ENCODE data around the gene LRRC23.

LRRC23 gene

DNA sequence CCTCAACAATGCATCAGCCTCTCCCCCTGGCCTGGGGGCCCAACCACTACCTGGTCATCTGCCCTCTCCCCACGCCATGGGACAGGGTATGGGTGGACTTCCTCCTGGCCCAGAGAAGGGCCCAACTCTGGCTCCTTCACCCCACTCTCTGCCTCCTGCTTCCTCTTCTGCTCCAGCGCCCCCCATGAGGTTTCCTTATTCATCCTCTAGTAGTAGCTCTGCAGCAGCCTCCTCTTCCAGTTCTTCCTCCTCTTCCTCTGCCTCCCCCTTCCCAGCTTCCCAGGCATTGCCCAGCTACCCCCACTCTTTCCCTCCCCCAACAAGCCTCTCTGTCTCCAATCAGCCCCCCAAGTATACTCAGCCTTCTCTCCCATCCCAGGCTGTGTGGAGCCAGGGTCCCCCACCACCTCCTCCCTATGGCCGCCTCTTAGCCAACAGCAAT is 31.6 kb downstream of the LRRC23 start:
- no peaks in the 10 kb centered on the region for H4K20me1 ChIP-seq (ENCODE audit: insufficient read depth)
- H3K4me3 ChIP-seq (IDR thresholded peaks at IDR 0.05; ENCODE audit: insufficient read depth, low read depth, low read length) = no peak overlapping the region
- no peak overlapping the region for H3K4me2 ChIP-seq
- H3K9ac ChIP-seq = no peak overlapping the region
- H3K27ac ChIP-seq = no peak overlapping the region
- peaks cover 6% of the 10 kb centered on the region for H3K4me1 ChIP-seq (ENCODE audit: low read depth, poor library complexity, severe bottlenecking)
- TF ChIP-seq, protein P1, sequence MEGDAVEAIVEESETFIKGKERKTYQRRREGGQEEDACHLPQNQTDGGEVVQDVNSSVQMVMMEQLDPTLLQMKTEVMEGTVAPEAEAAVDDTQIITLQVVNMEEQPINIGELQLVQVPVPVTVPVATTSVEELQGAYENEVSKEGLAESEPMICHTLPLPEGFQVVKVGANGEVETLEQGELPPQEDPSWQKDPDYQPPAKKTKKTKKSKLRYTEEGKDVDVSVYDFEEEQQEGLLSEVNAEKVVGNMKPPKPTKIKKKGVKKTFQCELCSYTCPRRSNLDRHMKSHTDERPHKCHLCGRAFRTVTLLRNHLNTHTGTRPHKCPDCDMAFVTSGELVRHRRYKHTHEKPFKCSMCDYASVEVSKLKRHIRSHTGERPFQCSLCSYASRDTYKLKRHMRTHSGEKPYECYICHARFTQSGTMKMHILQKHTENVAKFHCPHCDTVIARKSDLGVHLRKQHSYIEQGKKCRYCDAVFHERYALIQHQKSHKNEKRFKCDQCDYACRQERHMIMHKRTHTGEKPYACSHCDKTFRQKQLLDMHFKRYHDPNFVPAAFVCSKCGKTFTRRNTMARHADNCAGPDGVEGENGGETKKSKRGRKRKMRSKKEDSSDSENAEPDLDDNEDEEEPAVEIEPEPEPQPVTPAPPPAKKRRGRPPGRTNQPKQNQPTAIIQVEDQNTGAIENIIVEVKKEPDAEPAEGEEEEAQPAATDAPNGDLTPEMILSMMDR (conservative IDR thresholded peaks at IDR 0.05; ENCODE audit: low read depth, low read length) = no peak
- no peak overlapping the region for H2AFZ ChIP-seq (ENCODE audit: low read depth)
- H3K27me3 ChIP-seq (ENCODE audit: insufficient read depth, low read depth) = no peaks in the 10 kb centered on the region
- H3K79me2 ChIP-seq (ENCODE audit: insufficient read depth, low read depth) = no peaks in the 10 kb centered on the region; the same call in 1 of the 2 replicates
- H3K36me3 ChIP-seq (ENCODE audit: insufficient read depth) = no peaks in the 10 kb centered on the region

DNA sequence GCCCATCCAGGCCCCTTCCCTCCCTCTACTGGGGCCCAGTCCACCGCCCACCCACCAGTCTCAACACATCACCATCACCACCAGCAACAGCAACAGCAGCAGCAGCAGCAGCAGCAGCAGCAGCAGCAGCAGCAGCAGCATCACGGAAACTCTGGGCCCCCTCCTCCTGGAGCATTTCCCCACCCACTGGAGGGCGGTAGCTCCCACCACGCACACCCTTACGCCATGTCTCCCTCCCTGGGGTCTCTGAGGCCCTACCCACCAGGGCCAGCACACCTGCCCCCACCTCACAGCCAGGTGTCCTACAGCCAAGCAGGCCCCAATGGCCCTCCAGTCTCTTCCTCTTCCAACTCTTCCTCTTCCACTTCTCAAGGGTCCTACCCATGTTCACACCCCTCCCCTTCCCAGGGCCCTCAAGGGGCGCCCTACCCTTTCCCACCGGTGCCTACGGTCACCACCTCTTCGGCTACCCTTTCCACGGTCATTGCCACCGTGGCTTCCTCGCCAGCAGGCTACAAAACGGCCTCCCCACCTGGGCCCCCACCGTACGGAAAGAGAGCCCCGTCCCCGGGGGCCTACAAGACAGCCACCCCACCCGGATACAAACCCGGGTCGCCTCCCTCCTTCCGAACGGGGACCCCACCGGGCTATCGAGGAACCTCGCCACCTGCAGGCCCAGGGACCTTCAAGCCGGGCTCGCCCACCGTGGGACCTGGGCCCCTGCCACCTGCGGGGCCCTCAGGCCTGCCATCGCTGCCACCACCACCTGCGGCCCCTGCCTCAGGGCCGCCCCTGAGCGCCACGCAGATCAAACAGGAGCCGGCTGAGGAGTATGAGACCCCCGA is 32.2 kb downstream of the LRRC23 start:
- no peaks in the 10 kb centered on the region for H3K36me3 ChIP-seq (ENCODE audit: insufficient read depth)
- H2AFZ ChIP-seq (ENCODE audit: low read depth) = no peak overlapping the region; the same call in 1 of the 2 replicates
- H3K4me1 ChIP-seq (ENCODE audit: low read depth, poor library complexity, severe bottlenecking) = peaks cover 6% of the 10 kb centered on the region
- peak overlapping the region; percentile 68 for H3K4me2 ChIP-seq
- H3K27me3 ChIP-seq (ENCODE audit: insufficient read depth, low read depth) = no peaks in the 10 kb centered on the region
- H3K79me2 ChIP-seq (ENCODE audit: insufficient read depth, low read depth) = no peaks in the 10 kb centered on the region; the same call in 1 of the 2 replicates
- H3K9ac ChIP-seq = peak overlapping the region; percentile 97
- peak overlapping the region; percentile 87 for H3K27ac ChIP-seq
- TF ChIP-seq, protein P1 (conservative IDR thresholded peaks at IDR 0.05; ENCODE audit: low read depth, low read length) = no peak
- H4K20me1 ChIP-seq (ENCODE audit: insufficient read depth) = no peaks in the 10 kb centered on the region
- no peak overlapping the region for H3K4me3 ChIP-seq (IDR thresholded peaks at IDR 0.05; ENCODE audit: insufficient read depth, low read depth, low read length)

DNA sequence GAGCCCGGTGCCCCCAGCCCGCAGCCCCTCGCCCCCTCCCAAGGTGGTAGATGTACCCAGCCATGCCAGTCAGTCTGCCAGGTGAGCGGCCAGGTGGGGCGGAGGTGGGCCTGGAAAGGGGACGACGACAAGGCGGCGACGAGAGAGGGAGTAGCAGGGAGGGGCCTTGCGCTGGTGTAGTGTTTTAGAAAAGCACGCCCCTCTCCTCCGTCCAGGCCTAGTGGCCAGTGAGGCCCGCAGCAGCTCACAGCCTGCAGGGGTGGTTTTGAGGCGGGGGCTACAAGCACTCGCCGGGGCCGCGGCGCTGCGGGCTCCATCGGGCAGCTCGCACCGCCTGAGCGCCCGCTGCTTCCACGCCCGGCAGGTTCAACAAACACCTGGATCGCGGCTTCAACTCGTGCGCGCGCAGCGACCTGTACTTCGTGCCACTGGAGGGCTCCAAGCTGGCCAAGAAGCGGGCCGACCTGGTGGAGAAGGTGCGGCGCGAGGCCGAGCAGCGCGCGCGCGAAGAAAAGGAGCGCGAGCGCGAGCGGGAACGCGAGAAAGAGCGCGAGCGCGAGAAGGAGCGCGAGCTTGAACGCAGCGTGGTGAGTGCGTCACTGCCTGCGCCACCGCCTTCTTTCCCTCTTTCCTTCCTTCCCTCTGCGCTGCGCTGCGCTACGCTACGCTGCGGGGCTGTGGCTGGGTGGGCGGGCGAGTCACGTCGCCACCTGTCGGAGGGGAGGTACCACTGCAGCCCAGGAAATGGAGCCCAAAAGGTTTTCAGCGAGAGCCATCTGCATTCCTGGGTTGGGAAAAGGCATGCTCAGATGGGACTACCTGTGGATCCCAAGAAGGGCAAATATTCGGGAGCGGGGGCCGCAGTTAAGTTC is 33.1 kb downstream of the LRRC23 start:
- Histone ChIP-seq H3K4me1 (ENCODE audit: low read depth, poor library complexity, severe bottlenecking) (peaks cover 8% of the 10 kb centered on the region), H4K20me1 (ENCODE audit: insufficient read depth) (no peaks in the 10 kb centered on the region), H3K4me3 (IDR thresholded peaks at IDR 0.05; ENCODE audit: insufficient read depth, low read depth, low read length) (no peak overlapping the region), H3K27ac (peak overlapping the region; percentile 87), H3K4me2 (peak overlapping the region; percentile 68), H2AFZ (ENCODE audit: low read depth) (peak overlapping the region; percentile 57), H3K36me3 (ENCODE audit: insufficient read depth) (no peaks in the 10 kb centered on the region), H3K9ac (peak overlapping the region; percentile 97), H3K27me3 (ENCODE audit: insufficient read depth, low read depth) (no peaks in the 10 kb centered on the region), H3K79me2 (ENCODE audit: insufficient read depth, low read depth) (no peaks in the 10 kb centered on the region)
- TF ChIP-seq, protein P1 (conservative IDR thresholded peaks at IDR 0.05; ENCODE audit: low read depth, low read length) = peak; percentile 85

DNA sequence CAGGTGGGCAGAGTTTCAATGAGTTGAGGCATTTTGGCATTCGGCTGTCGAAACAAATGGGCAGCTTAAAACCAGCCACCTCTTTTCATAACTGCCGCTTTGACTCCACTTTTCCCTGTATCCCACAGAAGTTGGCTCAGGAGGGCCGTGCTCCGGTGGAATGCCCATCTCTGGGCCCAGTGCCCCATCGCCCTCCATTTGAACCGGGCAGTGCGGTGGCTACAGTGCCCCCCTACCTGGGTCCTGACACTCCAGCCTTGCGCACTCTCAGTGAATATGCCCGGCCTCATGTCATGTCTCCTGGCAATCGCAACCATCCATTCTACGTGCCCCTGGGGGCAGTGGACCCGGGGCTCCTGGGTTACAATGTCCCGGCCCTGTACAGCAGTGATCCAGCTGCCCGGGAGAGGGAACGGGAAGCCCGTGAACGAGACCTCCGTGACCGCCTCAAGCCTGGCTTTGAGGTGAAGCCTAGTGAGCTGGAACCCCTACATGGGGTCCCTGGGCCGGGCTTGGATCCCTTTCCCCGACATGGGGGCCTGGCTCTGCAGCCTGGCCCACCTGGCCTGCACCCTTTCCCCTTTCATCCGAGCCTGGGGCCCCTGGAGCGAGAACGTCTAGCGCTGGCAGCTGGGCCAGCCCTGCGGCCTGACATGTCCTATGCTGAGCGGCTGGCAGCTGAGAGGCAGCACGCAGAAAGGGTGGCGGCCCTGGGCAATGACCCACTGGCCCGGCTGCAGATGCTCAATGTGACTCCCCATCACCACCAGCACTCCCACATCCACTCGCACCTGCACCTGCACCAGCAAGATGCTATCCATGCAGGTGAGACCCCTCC is 34.0 kb downstream of the LRRC23 start:
- H3K27me3 ChIP-seq (ENCODE audit: insufficient read depth, low read depth) = no peaks in the 10 kb centered on the region
- peaks cover 13% of the 10 kb centered on the region for H3K4me1 ChIP-seq (ENCODE audit: low read depth, poor library complexity, severe bottlenecking)
- no peaks in the 10 kb centered on the region for H3K79me2 ChIP-seq (ENCODE audit: insufficient read depth, low read depth)
- no peaks in the 10 kb centered on the region for H4K20me1 ChIP-seq (ENCODE audit: insufficient read depth)
- no peaks in the 10 kb centered on the region for H3K36me3 ChIP-seq (ENCODE audit: insufficient read depth)
- H3K4me3 ChIP-seq (IDR thresholded peaks at IDR 0.05; ENCODE audit: insufficient read depth, low read depth, low read length) = no peak overlapping the region
- 0 out of 2 replicates have a peak overlapping the region, but pooled peaks have one; percentile 87 for H3K27ac ChIP-seq
- peak overlapping the region; percentile 97; the same call in 1 of the 2 replicates for H3K9ac ChIP-seq
- H3K4me2 ChIP-seq = peak overlapping the region; percentile 49
- 0 out of 2 replicates have a peak overlapping the region, but pooled peaks have one; percentile 28 for H2AFZ ChIP-seq (ENCODE audit: low read depth)
- TF ChIP-seq, protein P1 (conservative IDR thresholded peaks at IDR 0.05; ENCODE audit: low read depth, low read length) = no peak
